ENCODE results near the gene UNC13B. TPM values are rescaled to one million over a fixed set of nuclear protein-coding genes. Genes with fewer than 3 reads are reported as not detected.
A peak's percentile ranks its signal among the peaks of the same experiment; 100 is the strongest.
"Not testable (repeated sequence)": the region's sequence is repeated elsewhere in the genome, so short reads cannot be mapped to it uniquely, and the experiment has no call there.

The UNC13B gene
- total and polyA plus RNA-seq, 3 experiments from 2014 or later = 0.54 to 3.5 (median 3.2) TPM

DNA sequence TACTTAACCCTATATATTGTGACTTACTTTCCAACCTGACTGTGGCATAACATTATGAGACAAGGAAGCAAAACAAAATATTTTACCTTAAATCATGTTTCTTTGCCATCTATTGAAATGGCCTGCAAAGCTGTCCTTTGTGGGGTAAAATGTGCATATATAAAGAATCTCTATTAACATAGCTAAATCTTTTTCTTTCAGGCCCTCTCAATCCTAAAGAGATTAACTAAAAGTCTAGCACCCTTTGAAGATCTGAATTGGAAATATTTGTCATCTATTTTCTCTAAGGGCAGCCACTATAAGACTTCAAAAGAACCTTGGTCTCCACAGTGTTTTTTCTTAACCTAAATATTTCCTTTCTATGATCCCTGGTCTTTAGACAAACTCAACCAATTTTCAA lies 5.0 kb upstream of the UNC13B start:
- Mint-ChIP-seq H3K27me3 (peaks cover 0 to 3% of the 10 kb centered on the region in 2 donors), H3K27ac (no peak overlapping the region), H3K4me1 (peaks cover 5 to 14% (median 5%) of the 10 kb centered on the region in 3 donors), H3K9me3 (no peaks in the 10 kb centered on the region), H3K36me3 (peaks cover 0 to 2% (median 0%) of the 10 kb centered on the region in 3 donors), H3K4me3 (no peak overlapping the region)
- Histone ChIP-seq H3K36me3 (ENCODE audit: insufficient read depth, low read length) (no peaks in the 10 kb centered on the region), H3K4me1 (ENCODE audit: insufficient read depth, low read length) (no peaks in the 10 kb centered on the region), H3K9me3 (ENCODE audit: low read length) (no peaks in the 10 kb centered on the region), H3K27me3 (ENCODE audit: insufficient read depth, low read length, poor library complexity, severe bottlenecking) (no peaks in the 10 kb centered on the region), H3K27ac (ENCODE audit: low read depth, low read length) (no peak overlapping the region), H3K4me3 (ENCODE audit: low read length) (no peak overlapping the region)
- CTCF ChIA-PET = no interaction called here
- POLR2A ChIA-PET = interaction anchor here (0.6 kb wide), 1 partner anchor 85 kb away, joined by 3 read pairs; no protein-coding TSS in a partner anchor
- no peak for DNase-seq

DNA sequence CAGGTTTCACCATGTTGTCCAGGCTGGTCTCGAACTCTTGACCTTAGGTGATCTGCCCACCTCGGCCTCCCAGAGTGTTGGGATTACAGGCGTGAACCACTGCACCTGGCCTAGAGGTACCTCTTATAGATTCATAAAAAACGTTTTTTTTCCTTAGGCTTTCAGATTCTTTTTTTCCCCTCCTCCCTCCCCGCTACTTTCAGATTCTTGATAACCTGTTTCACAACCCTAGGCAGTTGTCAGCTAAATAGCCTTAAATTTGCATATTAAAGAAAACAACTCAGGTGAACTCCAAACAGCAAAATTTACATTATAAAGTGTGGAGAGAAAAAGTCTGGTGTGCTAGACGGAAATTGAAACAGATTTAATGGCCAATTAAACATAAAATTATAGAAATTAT lies 4.0 kb upstream of the UNC13B start:
- H3K27me3 Mint-ChIP-seq; H3K27me3 ChIP-seq (ENCODE audit: insufficient read depth, low read length, poor library complexity, severe bottlenecking); H3K4me1 ChIP-seq (ENCODE audit: insufficient read depth, low read length); H3K9me3 ChIP-seq (ENCODE audit: low read length); CTCF ChIA-PET; H3K27ac Mint-ChIP-seq; H3K4me3 ChIP-seq (ENCODE audit: low read length); H3K4me3 Mint-ChIP-seq; DNase-seq; H3K27ac ChIP-seq (ENCODE audit: low read depth, low read length); H3K36me3 ChIP-seq (ENCODE audit: insufficient read depth, low read length); H3K9me3 Mint-ChIP-seq; POLR2A ChIA-PET; H3K36me3 Mint-ChIP-seq: not testable (repeated sequence)
- peaks cover 10 to 21% (median 11%) of the 10 kb centered on the region in 3 donors for H3K4me1 Mint-ChIP-seq

DNA sequence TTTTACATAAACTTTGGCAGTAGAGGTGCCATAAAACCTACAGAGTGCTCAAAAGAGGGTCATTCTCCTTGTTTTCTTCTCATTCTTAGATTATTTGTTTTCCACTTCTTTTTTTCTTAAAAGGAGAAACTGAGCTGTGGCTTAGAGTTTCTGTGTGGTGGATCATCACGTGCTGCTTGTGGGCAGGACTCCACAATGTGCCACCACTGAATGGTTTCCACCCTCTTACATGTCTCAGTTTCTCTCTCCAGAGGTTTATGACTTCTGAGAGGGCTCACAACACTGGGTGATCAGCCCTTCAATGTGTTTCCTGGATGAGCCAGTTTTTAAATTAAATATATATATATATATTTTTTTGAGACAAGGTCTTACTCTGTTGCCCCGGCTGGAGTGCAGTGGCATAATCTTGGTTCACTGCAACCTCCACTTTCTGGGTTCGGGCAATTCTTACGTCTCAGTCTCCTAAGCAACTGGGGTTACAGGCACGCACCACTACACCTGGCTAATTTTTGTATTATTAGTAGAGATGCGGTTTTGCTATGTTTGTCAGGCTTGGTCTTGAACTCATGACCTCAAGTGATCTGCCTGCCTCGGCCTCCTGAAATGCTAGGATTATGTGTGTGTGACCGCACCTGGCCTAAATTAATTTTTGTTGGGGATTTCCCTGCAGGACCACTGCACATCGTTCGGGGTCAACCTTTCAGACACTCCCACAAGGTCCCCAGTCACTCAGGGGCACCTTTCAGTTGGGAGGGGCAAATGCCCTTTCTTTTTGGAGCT lies 3.1 kb upstream of the UNC13B start:
- Histone ChIP-seq H3K9me3 (ENCODE audit: low read length) (no peaks in the 10 kb centered on the region), H3K4me1 (ENCODE audit: insufficient read depth, low read length) (no peaks in the 10 kb centered on the region), H3K4me3 (ENCODE audit: low read length) (no peak overlapping the region), H3K36me3 (ENCODE audit: insufficient read depth, low read length) (no peaks in the 10 kb centered on the region), H3K27me3 (ENCODE audit: insufficient read depth, low read length, poor library complexity, severe bottlenecking) (no peaks in the 10 kb centered on the region), H3K27ac (ENCODE audit: low read depth, low read length) (no peak overlapping the region)
- peaks cover 0 to 5% of the 10 kb centered on the region in 2 donors for H3K27me3 Mint-ChIP-seq
- H3K9me3 Mint-ChIP-seq = no peaks in the 10 kb centered on the region
- no peak for DNase-seq
- POLR2A ChIA-PET = no interaction called here
- peak overlapping the region in 1 of 8 donors; percentile 80 for H3K27ac Mint-ChIP-seq
- H3K36me3 Mint-ChIP-seq = peaks cover 0 to 5% (median 0%) of the 10 kb centered on the region in 3 donors
- H3K4me3 Mint-ChIP-seq = no peak overlapping the region
- H3K4me1 Mint-ChIP-seq = peaks cover 11 to 24% (median 12%) of the 10 kb centered on the region in 3 donors
- CTCF ChIA-PET = no interaction called here

DNA sequence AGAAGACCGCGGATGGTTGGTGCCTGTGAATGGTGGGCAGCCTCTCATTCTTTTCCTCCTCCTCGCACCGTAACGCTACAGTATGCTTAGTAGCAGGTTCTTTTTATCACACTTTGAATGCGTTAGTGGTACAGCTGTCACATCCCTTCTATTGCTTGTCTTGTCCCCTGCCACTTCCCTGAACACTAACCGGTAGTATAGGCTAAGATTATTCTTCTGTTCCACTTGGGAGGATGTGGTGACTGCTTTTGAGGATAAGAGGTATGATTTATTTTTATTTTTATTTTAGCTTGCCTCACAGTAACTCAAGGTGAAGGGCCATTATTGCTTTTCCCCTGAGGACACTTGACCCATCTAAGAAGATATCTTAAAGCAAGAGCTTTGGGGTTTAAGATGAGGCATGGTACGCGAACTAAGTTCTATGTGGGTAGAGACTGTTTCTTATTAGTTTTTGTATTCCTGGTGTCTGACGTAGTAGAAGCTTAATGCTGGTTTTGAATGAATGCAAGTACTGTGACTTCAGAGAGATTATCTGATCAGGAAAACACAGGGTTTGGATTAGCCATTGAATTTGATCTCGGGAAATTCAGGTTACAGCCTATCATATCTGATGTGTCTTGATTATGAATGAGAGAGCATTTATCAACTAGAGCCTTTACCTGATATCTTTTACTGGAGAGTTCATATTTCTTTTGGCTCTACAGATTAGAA lies 951 bp downstream of the UNC13B start:
- no peak overlapping the region for H3K27ac ChIP-seq (ENCODE audit: low read depth, low read length)
- H3K4me3 ChIP-seq (ENCODE audit: low read length) = peak overlapping the region; percentile 54
- POLR2A ChIA-PET = interaction anchor here (0.6 kb wide), 1 partner anchor 93 kb away, joined by 6 read pairs; no protein-coding TSS in a partner anchor

DNA sequence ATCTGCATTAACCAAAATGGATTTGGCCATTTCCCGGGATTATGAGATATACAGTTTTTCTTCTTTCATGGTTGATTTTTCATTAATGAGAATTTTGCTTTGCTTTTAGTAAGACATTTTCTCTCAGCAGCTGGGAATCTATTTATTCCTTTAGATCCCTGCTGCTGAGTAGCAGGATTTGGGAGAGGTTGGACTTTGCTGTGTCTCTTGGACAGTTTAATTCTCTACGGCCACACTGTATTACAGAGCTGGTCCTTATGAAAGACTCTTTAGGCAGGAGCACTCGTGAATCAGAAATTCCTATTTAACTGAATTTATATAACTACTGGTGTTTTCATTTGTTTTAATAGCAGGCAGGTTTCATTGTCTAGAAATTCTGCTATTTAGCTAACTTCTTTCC lies 1.6 kb downstream of the UNC13B start:
- Histone ChIP-seq H3K4me3 (ENCODE audit: low read length) (no peak overlapping the region), H3K9me3 (ENCODE audit: low read length) (no peaks in the 10 kb centered on the region), H3K27ac (ENCODE audit: low read depth, low read length) (no peak overlapping the region), H3K4me1 (ENCODE audit: insufficient read depth, low read length) (no peaks in the 10 kb centered on the region), H3K36me3 (ENCODE audit: insufficient read depth, low read length) (no peaks in the 10 kb centered on the region), H3K27me3 (ENCODE audit: insufficient read depth, low read length, poor library complexity, severe bottlenecking) (no peaks in the 10 kb centered on the region)
- Mint-ChIP-seq H3K9me3 (no peaks in the 10 kb centered on the region), H3K4me3 (peak overlapping the region in 2 of 7 donors; percentile 4 to 91), H3K27me3 (peaks cover 5 to 10% of the 10 kb centered on the region in 2 donors), H3K4me1 (peaks cover 11 to 21% (median 12%) of the 10 kb centered on the region in 3 donors), H3K27ac (no peak overlapping the region), H3K36me3 (peaks cover 0 to 5% (median 0%) of the 10 kb centered on the region in 3 donors)
- no peak for DNase-seq
- ChIA-PET POLR2A (no interaction called here), CTCF (no interaction called here)

More for the DNA sequence above, 951 bp downstream of the UNC13B start:
- Mint-ChIP-seq H3K27ac (peak overlapping the region in 6 of 8 donors; percentile 20 to 88 (median 60)), H3K4me1 (peaks cover 11 to 24% (median 12%) of the 10 kb centered on the region in 3 donors), H3K36me3 (peaks cover 0 to 5% (median 0%) of the 10 kb centered on the region in 3 donors), H3K27me3 (peaks cover 2 to 10% of the 10 kb centered on the region in 2 donors), H3K4me3 (peak overlapping the region; percentile 91 to 95 (median 92)), H3K9me3 (no peaks in the 10 kb centered on the region)
- Histone ChIP-seq H3K9me3 (ENCODE audit: low read length) (no peaks in the 10 kb centered on the region), H3K4me1 (ENCODE audit: insufficient read depth, low read length) (no peaks in the 10 kb centered on the region), H3K36me3 (ENCODE audit: insufficient read depth, low read length) (no peaks in the 10 kb centered on the region), H3K27me3 (ENCODE audit: insufficient read depth, low read length, poor library complexity, severe bottlenecking) (no peaks in the 10 kb centered on the region)
- CTCF ChIA-PET = interaction anchor here (1.4 kb wide), 1 partner anchor 46 kb away, joined by 4 read pairs; no protein-coding TSS in a partner anchor
- DNase-seq = peak in 2 of 5 donors; percentile 7 to 15

DNA sequence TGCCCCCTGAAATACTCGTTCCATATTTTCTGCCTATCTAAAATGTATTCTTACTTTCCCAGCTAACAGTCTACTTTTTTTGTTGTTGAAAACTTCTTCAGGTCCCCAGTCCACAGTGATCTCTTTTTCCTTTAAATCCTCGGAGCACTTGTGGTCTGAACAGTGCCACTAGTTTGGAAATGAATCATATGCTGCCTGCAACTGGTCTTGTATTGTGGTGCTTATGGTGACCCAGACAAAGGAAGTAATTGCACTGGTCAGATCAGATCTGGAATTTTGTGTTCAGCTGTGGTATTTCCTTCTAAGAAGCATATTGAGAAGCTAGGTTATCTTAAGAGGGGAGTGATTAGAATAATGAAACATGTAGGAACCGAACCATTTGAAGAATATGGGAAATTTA lies 2.9 kb downstream of the UNC13B start:
- ChIA-PET POLR2A (interaction anchor here (0.5 kb wide), 1 partner anchor 922 kb away, joined by 3 read pairs; no protein-coding TSS in a partner anchor), CTCF (no interaction called here)
- Mint-ChIP-seq H3K9me3 (no peaks in the 10 kb centered on the region), H3K36me3 (peaks cover 0 to 5% (median 0%) of the 10 kb centered on the region in 3 donors), H3K27ac (no peak overlapping the region), H3K27me3 (peaks cover 7 to 16% of the 10 kb centered on the region in 2 donors), H3K4me3 (peak overlapping the region in 1 of 7 donors; percentile 10), H3K4me1 (peaks cover 10 to 17% (median 11%) of the 10 kb centered on the region in 3 donors)
- Histone ChIP-seq H3K36me3 (ENCODE audit: insufficient read depth, low read length) (no peaks in the 10 kb centered on the region), H3K4me1 (ENCODE audit: insufficient read depth, low read length) (no peaks in the 10 kb centered on the region), H3K9me3 (ENCODE audit: low read length) (no peaks in the 10 kb centered on the region), H3K27ac (ENCODE audit: low read depth, low read length) (no peak overlapping the region), H3K27me3 (ENCODE audit: insufficient read depth, low read length, poor library complexity, severe bottlenecking) (no peaks in the 10 kb centered on the region), H3K4me3 (ENCODE audit: low read length) (no peak overlapping the region)
- DNase-seq = no peak

DNA sequence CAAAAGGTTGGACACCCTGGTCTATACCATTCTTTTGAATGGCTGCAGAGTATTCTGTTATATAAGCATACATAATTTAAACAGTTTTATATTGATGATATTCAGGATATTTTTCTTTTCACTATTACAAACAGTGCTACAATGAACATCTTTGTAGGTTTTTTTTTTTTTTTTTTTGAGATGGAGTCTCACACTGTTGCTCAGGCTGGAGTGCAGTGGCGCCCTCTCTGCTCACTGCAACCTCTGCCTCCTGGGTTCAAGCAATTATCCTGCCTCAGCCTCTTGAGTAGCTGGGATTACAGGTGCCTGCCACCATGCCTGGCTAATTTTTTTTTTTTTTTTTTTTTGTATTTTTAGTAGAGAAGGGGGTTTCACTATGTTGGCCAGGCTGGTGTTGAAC lies 5.6 kb downstream of the UNC13B start:
- H3K4me3 Mint-ChIP-seq; H3K9me3 Mint-ChIP-seq; H3K4me1 ChIP-seq (ENCODE audit: insufficient read depth, low read length); DNase-seq; H3K27me3 ChIP-seq (ENCODE audit: insufficient read depth, low read length, poor library complexity, severe bottlenecking); H3K36me3 Mint-ChIP-seq; POLR2A ChIA-PET; H3K36me3 ChIP-seq (ENCODE audit: insufficient read depth, low read length); H3K27ac Mint-ChIP-seq; H3K4me3 ChIP-seq (ENCODE audit: low read length); CTCF ChIA-PET; H3K27ac ChIP-seq (ENCODE audit: low read depth, low read length); H3K4me1 Mint-ChIP-seq; H3K9me3 ChIP-seq (ENCODE audit: low read length): not testable (repeated sequence)
- peaks cover 7 to 20% of the 10 kb centered on the region in 2 donors for H3K27me3 Mint-ChIP-seq

DNA sequence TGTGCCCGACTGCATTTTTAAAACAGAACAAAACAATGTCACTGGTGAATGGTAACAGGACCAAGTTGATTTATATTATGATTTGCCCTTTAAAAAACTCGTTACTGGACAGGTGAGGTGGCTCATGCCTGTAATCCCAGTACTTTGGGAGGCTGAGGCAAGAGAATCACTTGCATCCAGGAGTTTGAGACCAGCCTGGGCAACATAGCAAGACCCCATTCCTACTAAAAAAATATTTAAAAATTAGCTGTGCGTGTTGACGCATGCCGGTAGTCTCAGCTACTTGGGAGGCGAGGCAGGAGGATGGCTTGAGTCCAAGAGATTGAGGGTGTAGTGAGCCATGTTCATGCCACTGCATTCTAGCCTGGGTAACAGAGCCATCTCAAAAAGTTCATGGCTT lies 7.2 kb downstream of the UNC13B start:
- H3K4me3 Mint-ChIP-seq = no peak overlapping the region
- peaks cover 7 to 28% of the 10 kb centered on the region in 2 donors for H3K27me3 Mint-ChIP-seq
- H3K9me3 ChIP-seq (ENCODE audit: low read length) = no peaks in the 10 kb centered on the region
- no peaks in the 10 kb centered on the region for H3K4me1 Mint-ChIP-seq
- H3K27ac Mint-ChIP-seq = no peak overlapping the region
- H3K36me3 ChIP-seq (ENCODE audit: insufficient read depth, low read length) = no peaks in the 10 kb centered on the region
- no peaks in the 10 kb centered on the region for H3K9me3 Mint-ChIP-seq
- no peaks in the 10 kb centered on the region for H3K36me3 Mint-ChIP-seq
- H3K4me3 ChIP-seq (ENCODE audit: low read length) = no peak overlapping the region
- H3K27me3 ChIP-seq (ENCODE audit: insufficient read depth, low read length, poor library complexity, severe bottlenecking) = no peaks in the 10 kb centered on the region
- POLR2A ChIA-PET = no interaction called here
- no peak overlapping the region for H3K27ac ChIP-seq (ENCODE audit: low read depth, low read length)
- DNase-seq = no peak
- CTCF ChIA-PET = no interaction called here
- no peaks in the 10 kb centered on the region for H3K4me1 ChIP-seq (ENCODE audit: insufficient read depth, low read length)

All from CD8-positive, alpha-beta memory T cell (primary cell).